K562 (cell line): ENCODE measurements around the gene MGST1. TPM values are rescaled to one million over a fixed set of nuclear protein-coding genes. Genes with fewer than 3 reads are reported as not detected.

Experiments used
- ATAC-seq: fragments of 200-7000 bp; cut with Tn5 transposase; 3 replicates; pipeline ENCODE4 v1.9.1; 2020; ENCODE audit warnings: moderate library complexity
- BruUV-seq: library from RNA; stranded (reverse); fragments of 400-500 nt; replicated peaks from 2 replicates; lab custom pipeline; 2021; lab: Mats Ljungman, UMichigan
- CTCF ChIA-PET: fragments of 300-600 bp; formaldehyde crosslinking; extraction: SDS; loops from one replicate; lab custom pipeline; 2021; ENCODE audit warnings: low intra/inter-chr PET ratio; lab: Yijun Ruan, JAX
- POLR2A ChIA-PET: fragments of 300-600, 350-650 bp; sonication (Branson Sonifier 250); formaldehyde crosslinking; extraction: SDS; loops from one replicate; lab custom pipeline; 2021; ENCODE audit warnings: antibody characterized with exemption, inconsistent platforms; lab: Yijun Ruan, JAX
- DNase-seq, 4 experiments: peaks; one replicate each; pipeline versions ENCODE4 v3.0.0 to v3.0.0-alpha.2; 2011 to 2018; ENCODE audit warnings: low spot score in 3 of 4, mixed read lengths in 3 of 4; ENCODE audit errors: extremely low read depth in 1 of 4
- FAIRE-seq: peaks from 2 replicates; lab custom pipeline; 2011; peaks lifted over from hg19 to GRCh38; lab: Jason Lieb, UNC
- H2AFZ ChIP-seq: 2 replicates; pipeline ENCODE4 v1.6.0; 2011; ENCODE audit warnings: low read depth, low read length, control low read depth, inconsistent platforms
- H3K27ac ChIP-seq: fragments of 200-600 bp; 3 replicates; pipeline ENCODE4 v1.8.0; 2011; ENCODE audit warnings: low read depth, mild to moderate bottlenecking, control low read depth, inconsistent platforms, low read length, moderate library complexity, mixed read lengths; ENCODE audit errors: extremely low read depth
- H3K27me3 ChIP-seq, 2 experiments: fragments of 300-600 bp in 1 of 2; 2 replicates in 1 of 2; 3 replicates in 1 of 2; pipeline versions ENCODE4 v1.6.0 to v1.8.0; 2011; ENCODE audit warnings: inconsistent platforms in 2 of 2, low read length in 2 of 2, mild to moderate bottlenecking in 1 of 2, mixed read lengths in 1 of 2, moderate library complexity in 1 of 2; ENCODE audit not compliant: control insufficient read depth in 2 of 2, insufficient read depth in 2 of 2
- H3K36me3 ChIP-seq: fragments of 300-600 bp; 3 replicates; pipeline ENCODE4 v1.8.0; 2011; ENCODE audit warnings: mild to moderate bottlenecking, low read length, inconsistent platforms; ENCODE audit not compliant: control insufficient read depth, insufficient read depth
- H3K4me1 ChIP-seq, 2 experiments: fragments of 200-600 bp in 1 of 2; replicated peaks in 1 of 2; 2 replicates in 1 of 2; 3 replicates in 1 of 2; pipeline versions ENCODE4 v1.5.1 to v1.8.0; 2011; ENCODE audit warnings: inconsistent platforms in 2 of 2, low read length in 2 of 2, mild to moderate bottlenecking in 1 of 2, mixed read lengths in 1 of 2, moderate library complexity in 1 of 2; ENCODE audit not compliant: control insufficient read depth in 2 of 2, insufficient read depth in 2 of 2
- H3K4me2 ChIP-seq: 2 replicates; pipeline ENCODE4 v1.6.1; 2011; ENCODE audit warnings: low read length, control low read depth, inconsistent platforms, mixed read lengths; ENCODE audit not compliant: insufficient read depth
- H3K4me3 ChIP-seq: fragments of 200-600 bp; sonication (generic), shearing (Covaris generic); 2 replicates; pipeline ENCODE4 v1.5.1; 2016; ENCODE audit warnings: control low read depth, inconsistent platforms
- H3K79me2 ChIP-seq: fragments of 200-600 bp; 3 replicates; pipeline ENCODE4 v1.8.0; 2011; ENCODE audit warnings: low read length, inconsistent platforms; ENCODE audit not compliant: control insufficient read depth, insufficient read depth
- H3K9ac ChIP-seq, 2 experiments: 2 replicates each; pipeline versions ENCODE4 v1.6.0 to v1.6.1; 2011; ENCODE audit warnings: low read depth in 2 of 2, low read length in 2 of 2, control low read depth in 1 of 2, inconsistent platforms in 1 of 2, mild to moderate bottlenecking in 1 of 2, mixed read lengths in 1 of 2; ENCODE audit not compliant: insufficient read depth in 1 of 2
- H3K9me1 ChIP-seq: one replicate; pipeline ENCODE4 v1.6.0; 2011; ENCODE audit warnings: inconsistent platforms, mild to moderate bottlenecking, low read length, moderate library complexity; ENCODE audit not compliant: control insufficient read depth, insufficient read depth
- H3K9me3 ChIP-seq: replicated peaks from 2 replicates; pipeline ENCODE4 v1.5.1; 2011; ENCODE audit warnings: low read depth, low read length, inconsistent platforms; ENCODE audit not compliant: control insufficient read depth, insufficient read depth
- H4K20me1 ChIP-seq: replicated peaks from 2 replicates; pipeline ENCODE4 v1.6.1; 2011; ENCODE audit warnings: low read length, inconsistent platforms, mixed read lengths; ENCODE audit not compliant: control insufficient read depth, insufficient read depth
- BRD9 ChIP-seq: fragments of 450-650 bp; IDR thresholded peaks from 2 replicates; pipeline ENCODE4 v1.6.1; 2018; ENCODE audit warnings: low read depth; ENCODE audit not compliant: partially characterized antibody
- CBX3 ChIP-seq, 2 experiments: IDR thresholded peaks; 1 replicate in 1 of 2; 2 replicates in 1 of 2; pipeline ENCODE4 v1.6.1; 2012; ENCODE audit warnings: inconsistent platforms in 2 of 2, low read length in 2 of 2, borderline replicate concordance in 1 of 2, control low read depth in 1 of 2
- EGR1 ChIP-seq: fragments of 450-650 bp; conservative IDR thresholded peaks from 2 replicates; pipeline ENCODE4 v1.6.1; 2017; ENCODE audit warnings: mild to moderate bottlenecking
- ELF2 ChIP-seq: fragments of 250-450 bp; sonication (Bioruptor Pico); IDR thresholded peaks from 2 replicates; pipeline ENCODE4 v1.5.0; 2021; ENCODE audit warnings: mild to moderate bottlenecking
- ETS2 ChIP-seq: IDR thresholded peaks from 2 replicates; pipeline ENCODE4 v1.6.1; 2016; ENCODE audit warnings: borderline replicate concordance, missing genetic modification characterization, mild to moderate bottlenecking, moderate library complexity, missing compliant biosample characterization; ENCODE audit not compliant: poor library complexity, severe bottlenecking
- HOXB6 ChIP-seq: fragments of 250-450 bp; sonication (Bioruptor Pico); IDR thresholded peaks from 2 replicates; pipeline ENCODE4 v1.5.1; 2022; ENCODE audit warnings: mild to moderate bottlenecking, borderline replicate concordance
- JUNB ChIP-seq: fragments of 450-650 bp; formaldehyde crosslinking; conservative IDR thresholded peaks from 2 replicates; pipeline ENCODE4 v1.4.0; 2020; ENCODE audit warnings: mild to moderate bottlenecking
- NFIC ChIP-seq: fragments of 450-650 bp; IDR thresholded peaks from 2 replicates; pipeline ENCODE4 v1.6.1; 2017; ENCODE audit warnings: mild to moderate bottlenecking, inconsistent platforms
- NONO ChIP-seq, 2 experiments: fragments of 200-400 bp in 1 of 2; fragments of 450-650 bp in 1 of 2; formaldehyde crosslinking in 1 of 2; IDR thresholded peaks; 2 replicates each; pipeline ENCODE4 v1.6.1; 2017; ENCODE audit warnings: low read depth in 2 of 2, mild to moderate bottlenecking in 2 of 2, moderate library complexity in 2 of 2, low read length in 1 of 2
- POLR2A ChIP-seq: fragments of 450-650 bp; conservative IDR thresholded peaks from 2 replicates; pipeline ENCODE4 v1.6.1; 2016
- PRMT5 ChIP-seq: sonication (generic); formaldehyde crosslinking; IDR thresholded peaks from 2 replicates; pipeline ENCODE4 v1.5.0; 2020; ENCODE audit warnings: missing genetic modification reagents
- RBM15 ChIP-seq: fragments of 200-400 bp; formaldehyde crosslinking; IDR thresholded peaks from 2 replicates; pipeline ENCODE4 v1.6.1; 2018; ENCODE audit warnings: mild to moderate bottlenecking, low read length, moderate library complexity; ENCODE audit not compliant: insufficient read depth
- ZNF263 ChIP-seq: sonication (generic); formaldehyde crosslinking; IDR thresholded peaks from 2 replicates; pipeline ENCODE4 v1.8.0; 2022; ENCODE audit warnings: mild to moderate bottlenecking, missing genetic modification reagents, borderline replicate concordance
- ZNF780A ChIP-seq: fragments of 250-450 bp; sonication (Bioruptor Pico); IDR thresholded peaks from 2 replicates; pipeline ENCODE4 v1.5.0; 2021; ENCODE audit warnings: mild to moderate bottlenecking
- WGBS: fragments of 100-300 bp; shearing (Covaris generic); methylation state at CpG from one replicate; pipeline ENCODE4 v1.1.6; 2016; ENCODE audit warnings: low coverage, mixed read lengths; ENCODE audit not compliant: insufficient coverage; ENCODE audit errors: missing lambda C conversion rate; 5-methylcytosine and 5-hydroxymethylcytosine counted together
- in situ Hi-C: fragments of 300-500 bp; cut with MboI; formaldehyde crosslinking; loops from 4 replicates; pipeline ENCODE4 v1.15.0; 2018; ENCODE audit warnings: inconsistent platforms, mixed read lengths
- intact Hi-C: fragments of 100-400 bp; cut with micrococcal nuclease; formaldehyde crosslinking; loops from 2 replicates; pipeline ENCODE4 v1.14.2; 2022
- polyA plus RNA-seq, 8 experiments: library from polyadenylated mRNA; depleted of rRNA in 4 of 8; stranded (reverse) in 5 of 8; unstranded in 3 of 8; fragments of >200 nt; fragmentation: Nextera tagmentation in 2 of 8; fragmentation: Illumina TruSeq in 1 of 8; extraction: Ambion mirVana in 2 of 8; extraction: Trizol in 1 of 8; gene quantifications; 2 replicates each; pipeline versions ENCODE4 v1.2.1 to v1.2.3, GENCODE V29; 2011 to 2014; ENCODE audit warnings: inconsistent platforms in 1 of 8, missing spikeins in 1 of 8
- total RNA-seq, 7 experiments: library from RNA; depleted of rRNA in 6 of 7; stranded (reverse); fragments of >200 nt in 6 of 7; fragmentation: Illumina TruSeq in 2 of 7; extraction: Trizol in 2 of 7; gene quantifications; 2 replicates each; pipeline versions ENCODE4 v1.2.1 to v1.2.3, GENCODE V29; 2011 to 2021; ENCODE audit warnings: low replicate concordance in 1 of 7

Gene MGST1
- total and polyA plus RNA-seq, 9 of the 15 experiments (the other 6 are each of a cell fraction or from before 2014, with no cell fraction given), result 12.1 to 190 (median 73.3) TPM

DNA sequence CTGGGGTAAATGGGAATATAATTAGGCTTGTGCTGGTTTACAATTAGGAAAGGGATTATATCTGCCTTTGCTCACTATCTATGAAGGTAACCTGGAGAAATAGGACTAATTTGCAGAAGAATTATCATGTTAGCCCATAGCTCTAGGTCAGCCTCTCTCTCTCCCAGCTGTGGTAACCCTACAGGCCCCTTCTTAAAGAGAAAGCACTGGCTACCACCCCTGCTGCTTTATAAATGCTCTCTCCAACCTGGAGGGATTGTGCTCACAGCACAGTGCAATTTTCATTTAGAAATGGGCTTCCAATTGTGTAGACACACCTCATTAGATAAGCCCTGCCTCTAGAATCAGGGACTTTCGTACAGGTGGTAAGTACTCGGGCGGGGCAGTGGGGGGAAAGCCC, 22.7 kb upstream of the MGST1 start:
- no peaks in the 10 kb centered on the region for H4K20me1 ChIP-seq
- no peak for FAIRE-seq
- H3K27me3 ChIP-seq, result no peaks in the 10 kb centered on the region
- no peaks in the 10 kb centered on the region for H3K9me1 ChIP-seq
- 0% methylated on average over 3 of the region's 3 CpGs for WGBS
- ATAC-seq, result no peak
- ChIA-PET CTCF (no interaction called here), POLR2A (no interaction called here)
- no peak for TF ChIP-seq ETS2 (tag)
- H3K4me2 ChIP-seq, result no peak overlapping the region
- no peaks in the 10 kb centered on the region for H3K4me1 ChIP-seq
- no peak overlapping the region for H3K9ac ChIP-seq
- H3K79me2 ChIP-seq, result no peaks in the 10 kb centered on the region
- H3K9me3 ChIP-seq, result no peaks in the 10 kb centered on the region
- H3K36me3 ChIP-seq, result no peaks in the 10 kb centered on the region
- H3K27ac ChIP-seq, result no peak overlapping the region
- in situ Hi-C loops, result no loop called here
- no TSS peak for BruUV-seq
- no peak overlapping the region for H3K4me3 ChIP-seq
- intact Hi-C loops, result no loop called here
- no peak overlapping the region for H2AFZ ChIP-seq
- no peak for DNase-seq

DNA sequence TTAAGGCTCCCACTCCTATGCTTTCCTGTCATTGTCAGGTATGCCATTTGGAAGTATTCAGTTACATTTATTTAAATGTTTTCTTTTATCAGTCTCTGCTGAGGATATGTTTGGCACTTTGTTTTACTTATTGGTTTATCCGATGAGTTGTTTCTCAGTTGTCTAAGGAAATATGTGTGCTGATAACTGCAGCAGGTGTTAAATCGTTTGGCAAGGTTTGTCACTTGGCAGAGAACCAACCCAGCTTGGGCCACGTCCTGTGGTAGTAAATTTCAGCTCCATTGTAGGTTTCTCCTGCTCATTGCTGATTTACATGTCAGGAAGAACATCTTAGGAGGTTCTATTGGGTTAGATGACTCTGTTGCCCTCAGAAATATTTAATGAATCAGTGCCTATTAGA, 22.0 kb upstream of the MGST1 start:
- no peaks in the 10 kb centered on the region for H4K20me1 ChIP-seq
- no TSS peak for BruUV-seq
- intact Hi-C loops, result no loop called here
- no peak overlapping the region for H3K4me2 ChIP-seq
- H2AFZ ChIP-seq, result no peak overlapping the region
- FAIRE-seq, result no peak
- H3K27ac ChIP-seq, result no peak overlapping the region
- no peaks in the 10 kb centered on the region for H3K27me3 ChIP-seq
- in situ Hi-C loops, result no loop called here
- DNase-seq, result no peak
- no peak for TF ChIP-seq JUNB
- TF ChIP-seq PRMT5, result no peak
- TF ChIP-seq POLR2A, result no peak
- no peak for TF ChIP-seq NFIC
- TF ChIP-seq EGR1, result no peak
- no peak for TF ChIP-seq HOXB6 (CRISPR knock-in tag)
- TF ChIP-seq NONO (IDR thresholded peaks at IDR 0.05; ENCODE audit: low read depth in 2 of 2, low read length in 1 of 2), result no peak
- no peak for TF ChIP-seq RBM15
- no peak for TF ChIP-seq CBX3 (IDR thresholded peaks at IDR 0.05; ENCODE audit: borderline replicate concordance in 1 of 2, low read length in 2 of 2)
- no peak for TF ChIP-seq BRD9
- TF ChIP-seq ZNF780A, result no peak
- TF ChIP-seq ZNF263 (CRISPR knock-in tag), result no peak
- TF ChIP-seq ELF2 (CRISPR knock-in tag), result no peak
- 0% methylated on average over 3 of the region's 3 CpGs for WGBS
- no peaks in the 10 kb centered on the region for H3K9me3 ChIP-seq
- no peak for ATAC-seq
- H3K79me2 ChIP-seq, result no peaks in the 10 kb centered on the region
- H3K36me3 ChIP-seq, result no peaks in the 10 kb centered on the region
- ChIA-PET POLR2A (no interaction called here), CTCF (no interaction called here)
- H3K9me1 ChIP-seq, result no peaks in the 10 kb centered on the region
- no peak overlapping the region for H3K4me3 ChIP-seq
- no peaks in the 10 kb centered on the region for H3K4me1 ChIP-seq
- no peak overlapping the region for H3K9ac ChIP-seq
